Measurements from ENCODE around the gene FAM180A.

Gene FAM180A

DNA sequence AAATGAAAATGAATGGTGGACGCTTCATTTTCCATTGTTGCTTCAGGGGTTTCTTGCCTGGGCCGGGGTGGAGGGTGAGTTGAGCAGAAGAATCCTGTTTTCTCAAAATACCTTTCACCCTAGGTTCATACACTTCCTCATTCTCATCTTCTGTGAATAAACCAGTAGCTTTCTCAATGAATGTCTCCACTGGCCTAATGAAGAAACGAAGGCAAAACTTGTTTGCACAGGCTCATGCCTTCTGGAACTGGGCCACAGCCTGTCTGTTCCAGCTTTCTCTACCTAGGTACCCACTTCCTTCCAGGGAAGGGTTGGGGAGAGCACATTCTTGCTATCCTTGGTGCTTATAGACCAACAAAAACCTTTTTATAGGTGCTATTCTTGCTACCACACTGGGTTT, 65.0 kb downstream of the FAM180A start:
- TF ChIP-seq, protein P1, sequence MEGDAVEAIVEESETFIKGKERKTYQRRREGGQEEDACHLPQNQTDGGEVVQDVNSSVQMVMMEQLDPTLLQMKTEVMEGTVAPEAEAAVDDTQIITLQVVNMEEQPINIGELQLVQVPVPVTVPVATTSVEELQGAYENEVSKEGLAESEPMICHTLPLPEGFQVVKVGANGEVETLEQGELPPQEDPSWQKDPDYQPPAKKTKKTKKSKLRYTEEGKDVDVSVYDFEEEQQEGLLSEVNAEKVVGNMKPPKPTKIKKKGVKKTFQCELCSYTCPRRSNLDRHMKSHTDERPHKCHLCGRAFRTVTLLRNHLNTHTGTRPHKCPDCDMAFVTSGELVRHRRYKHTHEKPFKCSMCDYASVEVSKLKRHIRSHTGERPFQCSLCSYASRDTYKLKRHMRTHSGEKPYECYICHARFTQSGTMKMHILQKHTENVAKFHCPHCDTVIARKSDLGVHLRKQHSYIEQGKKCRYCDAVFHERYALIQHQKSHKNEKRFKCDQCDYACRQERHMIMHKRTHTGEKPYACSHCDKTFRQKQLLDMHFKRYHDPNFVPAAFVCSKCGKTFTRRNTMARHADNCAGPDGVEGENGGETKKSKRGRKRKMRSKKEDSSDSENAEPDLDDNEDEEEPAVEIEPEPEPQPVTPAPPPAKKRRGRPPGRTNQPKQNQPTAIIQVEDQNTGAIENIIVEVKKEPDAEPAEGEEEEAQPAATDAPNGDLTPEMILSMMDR (IDR thresholded peaks at IDR 0.05; ENCODE audit: low read depth, low read length): no peak
- no peak overlapping the region for H3K4me3 ChIP-seq (ENCODE audit: low read depth, low read length)

DNA sequence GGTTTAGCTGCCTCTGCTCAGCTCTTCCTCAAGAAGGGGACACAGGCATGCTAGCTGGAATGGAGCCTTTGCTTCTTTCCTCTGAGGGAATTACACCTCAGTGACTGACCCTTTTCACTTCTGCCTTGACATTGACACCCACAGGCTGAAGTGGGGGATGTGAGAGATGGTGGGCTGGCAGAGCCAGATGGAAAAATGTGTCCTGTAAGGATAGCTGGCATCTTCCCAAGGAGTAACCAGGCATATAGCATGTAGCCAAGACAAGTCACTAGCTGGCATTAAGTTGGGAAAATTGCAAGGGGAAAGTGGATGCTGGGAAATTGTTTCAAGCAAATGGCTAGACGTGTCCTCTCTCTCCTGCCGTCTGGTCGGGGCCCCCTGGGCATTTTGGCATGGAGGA, 66.4 kb downstream of the FAM180A start:
- H3K4me3 ChIP-seq (ENCODE audit: low read depth, low read length): no peak overlapping the region
- TF ChIP-seq, protein P1 (IDR thresholded peaks at IDR 0.05; ENCODE audit: low read depth, low read length): no peak

DNA sequence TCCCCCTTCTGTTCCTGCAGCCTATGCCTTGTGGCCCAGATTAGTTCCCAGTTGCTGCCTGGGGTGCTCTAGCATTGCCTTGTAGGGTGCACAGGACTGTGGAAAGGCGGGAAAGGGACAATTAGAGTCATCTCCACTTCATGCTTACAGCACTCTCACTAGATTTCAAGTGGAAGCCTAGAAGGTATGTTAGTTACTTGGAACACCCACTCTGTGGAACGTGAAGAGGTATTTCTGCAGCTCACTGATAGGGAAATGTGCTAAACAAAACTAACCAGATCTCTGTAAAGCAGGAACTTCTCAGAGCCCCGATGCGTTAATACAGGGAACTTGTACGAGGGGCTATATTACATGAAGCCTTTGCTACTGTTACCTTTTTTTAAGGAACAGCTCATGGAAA, 66.9 kb downstream of the FAM180A start:
- no peak overlapping the region for H3K4me3 ChIP-seq (ENCODE audit: low read depth, low read length)
- TF ChIP-seq, protein P1 (IDR thresholded peaks at IDR 0.05; ENCODE audit: low read depth, low read length): no peak

All from WI38 (cell line).